Calu3 (cell line): Measurements from ENCODE around the gene AKTIP. TPM values are rescaled to one million over a fixed set of nuclear protein-coding genes. Genes with fewer than 3 reads are reported as not detected.

ENCODE experiments used
- BruUV-seq: library from RNA; stranded (reverse); fragments of 400-500 nt; replicated peaks from 2 replicates; lab custom pipeline; 2021; lab: Mats Ljungman, UMichigan
- CTCF ChIA-PET: fragments of 300-600 bp; sonication (Branson Sonifier 250); formaldehyde crosslinking; loops from one replicate; lab custom pipeline; 2022; ENCODE audit warnings: antibody characterized with exemption; lab: Charles Lee
- DNase-seq: peaks from one replicate; pipeline ENCODE4 v3.0.0; 2022
- H3K27ac Mint-ChIP-seq: one replicate; pipeline ENCODE4 v1.8.0; 2022; ENCODE audit warnings: mixed read lengths; ENCODE audit not compliant: unreplicated experiment
- H3K27me3 Mint-ChIP-seq: one replicate; pipeline ENCODE4 v1.8.0; 2022; ENCODE audit warnings: mixed read lengths; ENCODE audit not compliant: unreplicated experiment
- H3K36me3 Mint-ChIP-seq: one replicate; pipeline ENCODE4 v1.8.0; 2022; ENCODE audit warnings: mild to moderate bottlenecking, moderate library complexity, mixed read lengths; ENCODE audit not compliant: insufficient read depth, unreplicated experiment
- H3K4me1 Mint-ChIP-seq: one replicate; pipeline ENCODE4 v1.8.0; 2022; ENCODE audit warnings: mild to moderate bottlenecking, low read depth, mixed read lengths; ENCODE audit not compliant: unreplicated experiment
- H3K4me3 Mint-ChIP-seq: one replicate; pipeline ENCODE4 v1.8.0; 2022; ENCODE audit warnings: mild to moderate bottlenecking, low read depth, moderate library complexity, mixed read lengths; ENCODE audit not compliant: unreplicated experiment
- H3K9me3 Mint-ChIP-seq: one replicate; pipeline ENCODE4 v1.8.0; 2022; ENCODE audit warnings: low read depth, mixed read lengths; ENCODE audit not compliant: unreplicated experiment
- CTCF ChIP-seq: fragments of 200-600 bp; IDR thresholded peaks from one replicate; pipeline ENCODE4 v1.8.0; 2022; ENCODE audit warnings: antibody characterized with exemption; ENCODE audit not compliant: unreplicated experiment
- intact Hi-C: fragments of 100-400 bp; cut with micrococcal nuclease; formaldehyde crosslinking; loops from one replicate; pipeline ENCODE4 v1.10.0; 2022; ENCODE audit not compliant: unreplicated experiment
- total RNA-seq: library from RNA; stranded (reverse); gene quantifications from 2 replicates; pipeline ENCODE4 v1.2.3, GENCODE V29; 2022

Gene AKTIP
- total RNA-seq, 1 experiment from 2014 or later = 59.4 TPM

GRCh38 chr16:53534206-53534605, 31.2 kb upstream of the AKTIP start:
- CTCF ChIA-PET = interaction anchor here (0.6 kb wide), 1 partner anchor 16 kb away, joined by 3 read pairs; no protein-coding TSS in a partner anchor
- intact Hi-C loops = no loop called here
- Mint-ChIP-seq H3K36me3 (no peaks in the 10 kb centered on the region), H3K27me3 (peaks cover 24% of the 10 kb centered on the region), H3K27ac (no peak overlapping the region), H3K9me3 (no peaks in the 10 kb centered on the region), H3K4me3 (no peak overlapping the region), H3K4me1 (no peaks in the 10 kb centered on the region)
- no peak for TF ChIP-seq CTCF
- DNase-seq = no peak
- BruUV-seq = no TSS peak

- TF ChIP-seq CTCF = no peak
- DNase-seq = no peak
- Mint-ChIP-seq H3K27ac (no peak overlapping the region), H3K4me1 (no peaks in the 10 kb centered on the region), H3K4me3 (no peak overlapping the region), H3K27me3 (peaks cover 38% of the 10 kb centered on the region), H3K9me3 (no peaks in the 10 kb centered on the region), H3K36me3 (no peaks in the 10 kb centered on the region)
- CTCF ChIA-PET = no interaction called here
- no TSS peak for BruUV-seq
- intact Hi-C loops = no loop called here
These were observed 27.7 kb upstream of the AKTIP start for GRCh38 chr16:53530741-53531140.

DNA sequence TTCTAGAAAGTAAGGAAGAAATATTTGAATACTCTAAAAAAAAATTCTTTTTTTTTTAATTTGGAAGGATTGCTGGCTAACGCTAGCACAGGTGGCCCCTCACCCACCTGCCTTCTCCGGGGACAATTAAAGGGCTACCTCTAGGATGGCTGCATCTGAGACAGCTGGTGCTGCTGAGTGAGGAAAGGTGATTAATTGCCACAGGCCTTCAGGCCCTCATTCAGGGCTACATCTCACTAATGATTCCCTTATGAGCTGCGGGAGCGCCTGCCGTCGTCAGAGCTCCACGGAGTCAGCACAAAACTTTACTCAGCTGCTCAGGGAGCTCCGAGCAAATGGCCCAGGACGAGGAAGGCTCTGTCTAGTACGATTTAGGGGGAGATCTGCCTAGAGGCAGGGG, 27.0 kb upstream of the AKTIP start:
- Mint-ChIP-seq H3K9me3 (no peaks in the 10 kb centered on the region), H3K27ac (no peak overlapping the region), H3K36me3 (no peaks in the 10 kb centered on the region), H3K27me3 (peaks cover 41% of the 10 kb centered on the region), H3K4me3 (no peak overlapping the region), H3K4me1 (no peaks in the 10 kb centered on the region)
- CTCF ChIA-PET = interaction anchor here (0.8 kb wide), 1 partner anchor 20 kb away, joined by 3 read pairs; no protein-coding TSS in a partner anchor
- no peak for TF ChIP-seq CTCF
- DNase-seq = no peak
- no TSS peak for BruUV-seq
- intact Hi-C loops = no loop called here

GRCh38 chr16:53529513-53529912, 26.5 kb upstream of the AKTIP start:
- BruUV-seq = no TSS peak
- no peak for TF ChIP-seq CTCF
- CTCF ChIA-PET = interaction anchor here (0.8 kb wide), 1 partner anchor 20 kb away, joined by 3 read pairs; no protein-coding TSS in a partner anchor
- H3K36me3 Mint-ChIP-seq = no peaks in the 10 kb centered on the region
- peaks cover 41% of the 10 kb centered on the region for H3K27me3 Mint-ChIP-seq
- DNase-seq = no peak
- no peak overlapping the region for H3K27ac Mint-ChIP-seq
- H3K4me3 Mint-ChIP-seq = no peak overlapping the region
- intact Hi-C loops = no loop called here
- no peaks in the 10 kb centered on the region for H3K4me1 Mint-ChIP-seq
- no peaks in the 10 kb centered on the region for H3K9me3 Mint-ChIP-seq
